ENCODE results near the gene ZSCAN21. TPM values are rescaled to one million over a fixed set of nuclear protein-coding genes. Genes with fewer than 3 reads are reported as not detected.
A peak's percentile ranks its signal among the peaks of the same experiment; 100 is the strongest.

Gene ZSCAN21
- total RNA-seq, 4 donors from 2014 or later = 11.4 to 14.7 (median 12.4) TPM

GRCh38 chr7:100048680-100049079, 894 bp upstream of the ZSCAN21 start:
- DNase-seq (ENCODE audit: low spot score) = no peak
- TF ChIP-seq, protein P1, sequence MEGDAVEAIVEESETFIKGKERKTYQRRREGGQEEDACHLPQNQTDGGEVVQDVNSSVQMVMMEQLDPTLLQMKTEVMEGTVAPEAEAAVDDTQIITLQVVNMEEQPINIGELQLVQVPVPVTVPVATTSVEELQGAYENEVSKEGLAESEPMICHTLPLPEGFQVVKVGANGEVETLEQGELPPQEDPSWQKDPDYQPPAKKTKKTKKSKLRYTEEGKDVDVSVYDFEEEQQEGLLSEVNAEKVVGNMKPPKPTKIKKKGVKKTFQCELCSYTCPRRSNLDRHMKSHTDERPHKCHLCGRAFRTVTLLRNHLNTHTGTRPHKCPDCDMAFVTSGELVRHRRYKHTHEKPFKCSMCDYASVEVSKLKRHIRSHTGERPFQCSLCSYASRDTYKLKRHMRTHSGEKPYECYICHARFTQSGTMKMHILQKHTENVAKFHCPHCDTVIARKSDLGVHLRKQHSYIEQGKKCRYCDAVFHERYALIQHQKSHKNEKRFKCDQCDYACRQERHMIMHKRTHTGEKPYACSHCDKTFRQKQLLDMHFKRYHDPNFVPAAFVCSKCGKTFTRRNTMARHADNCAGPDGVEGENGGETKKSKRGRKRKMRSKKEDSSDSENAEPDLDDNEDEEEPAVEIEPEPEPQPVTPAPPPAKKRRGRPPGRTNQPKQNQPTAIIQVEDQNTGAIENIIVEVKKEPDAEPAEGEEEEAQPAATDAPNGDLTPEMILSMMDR (IDR thresholded peaks at IDR 0.05) = no peak
- no peak for ATAC-seq (ENCODE audit: low FRiP score)

GRCh38 chr7:100051611-100052010, 2.0 kb downstream of the ZSCAN21 start:
- no peak for DNase-seq (ENCODE audit: low spot score)
- ATAC-seq (ENCODE audit: low FRiP score) = no peak
- TF ChIP-seq, protein P1 (IDR thresholded peaks at IDR 0.05) = no peak

DNA sequence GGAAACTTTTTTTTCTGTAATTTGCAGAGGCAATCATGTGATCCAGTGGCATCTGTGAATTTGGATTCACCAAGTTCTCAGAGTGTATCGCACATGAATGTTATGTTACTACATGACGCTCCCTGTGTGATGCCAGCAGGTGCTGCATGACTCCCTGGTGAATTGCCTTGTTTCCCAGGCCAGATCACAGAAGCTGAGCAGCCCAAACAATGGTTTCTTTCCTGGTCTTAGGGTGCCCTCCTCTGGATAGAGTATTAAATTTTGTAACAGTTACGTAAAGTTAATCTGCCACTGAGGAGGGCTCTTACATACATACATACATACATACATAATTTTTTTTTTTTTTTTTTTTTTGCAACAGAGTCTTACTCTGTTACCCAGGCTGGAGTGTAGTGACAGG, 3.6 kb downstream of the ZSCAN21 start:
- TF ChIP-seq, protein P1 (IDR thresholded peaks at IDR 0.05) = no peak
- DNase-seq (ENCODE audit: low spot score) (no peak), ATAC-seq (ENCODE audit: low FRiP score) (peak; percentile 59)

DNA sequence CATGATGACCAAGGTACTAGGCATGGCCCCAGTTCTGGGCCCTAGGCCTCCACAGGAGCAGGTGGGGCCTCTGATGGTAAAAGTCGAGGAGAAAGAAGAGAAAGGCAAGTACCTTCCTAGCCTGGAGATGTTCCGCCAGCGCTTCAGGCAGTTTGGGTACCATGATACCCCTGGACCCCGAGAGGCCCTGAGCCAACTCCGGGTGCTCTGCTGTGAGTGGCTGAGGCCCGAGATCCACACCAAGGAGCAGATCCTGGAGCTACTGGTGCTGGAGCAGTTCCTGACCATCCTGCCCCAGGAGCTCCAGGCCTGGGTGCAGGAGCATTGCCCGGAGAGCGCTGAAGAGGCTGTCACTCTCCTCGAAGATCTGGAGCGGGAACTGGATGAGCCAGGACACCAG, 7.4 kb downstream of the ZSCAN21 start:
- no peak for DNase-seq (ENCODE audit: low spot score)
- ATAC-seq (ENCODE audit: low FRiP score) = no peak
- TF ChIP-seq, protein P1 (IDR thresholded peaks at IDR 0.05) = no peak

- TF ChIP-seq, protein P1 (IDR thresholded peaks at IDR 0.05) = no peak
- DNase-seq (ENCODE audit: low spot score) (no peak), ATAC-seq (ENCODE audit: low FRiP score) (no peak)
Observed at GRCh38 chr7:100059251-100059739, 9.7 kb downstream of the ZSCAN21 start.

DNA sequence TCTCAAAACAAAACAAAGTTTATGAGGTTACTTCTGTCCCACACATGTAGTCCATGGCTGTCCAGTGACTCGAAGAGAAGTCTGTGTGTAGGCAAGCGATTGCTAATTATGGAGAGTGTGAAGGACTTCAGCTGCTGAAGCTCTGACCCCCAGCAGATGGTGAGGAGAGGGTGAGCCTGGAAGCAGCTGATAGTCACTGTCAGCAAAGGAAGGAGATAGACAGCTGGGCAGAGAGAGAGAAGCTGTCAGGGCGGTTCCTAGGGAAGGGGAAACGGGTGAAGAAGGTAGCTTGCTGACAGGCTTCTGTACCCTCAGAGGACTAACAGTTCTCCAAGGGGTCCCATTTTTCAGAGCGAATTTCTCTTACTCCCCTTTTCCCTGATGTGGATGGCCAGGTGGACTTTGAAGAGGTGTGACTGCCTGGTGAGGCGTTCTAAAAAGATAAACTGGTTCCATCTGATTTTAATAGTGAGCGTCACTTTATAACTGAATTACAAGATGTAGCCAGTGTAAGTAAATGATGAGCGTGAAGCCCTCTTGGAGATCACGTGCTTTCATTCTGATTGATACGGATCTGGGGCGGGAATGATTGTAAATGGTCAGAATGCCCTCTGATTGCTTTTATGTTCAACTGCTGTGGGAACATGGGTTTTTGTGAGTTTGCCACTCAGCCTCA, 12.1 kb downstream of the ZSCAN21 start:
- TF ChIP-seq, protein P1 (IDR thresholded peaks at IDR 0.05) = no peak
- no peak for DNase-seq (ENCODE audit: low spot score)
- no peak for ATAC-seq (ENCODE audit: low FRiP score)

DNA sequence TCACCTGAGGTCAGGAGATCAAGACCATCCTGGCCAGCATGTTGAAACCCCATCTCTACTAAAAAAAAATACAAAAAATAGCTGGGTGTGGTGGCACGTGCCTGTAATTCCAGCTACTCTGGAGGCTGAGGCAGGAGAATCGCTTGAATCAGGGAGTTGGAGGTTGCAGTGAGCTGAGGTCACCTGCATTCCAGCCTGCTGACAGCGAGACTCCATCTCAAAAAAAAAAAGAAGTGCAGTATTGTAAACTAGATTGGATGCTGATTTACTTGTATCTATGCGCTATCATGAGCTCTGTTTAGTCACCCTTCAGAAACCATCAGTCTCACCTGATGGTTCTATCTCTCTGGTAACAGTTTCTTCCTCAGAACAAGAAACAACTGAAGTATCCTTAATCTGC, 13.8 kb downstream of the ZSCAN21 start:
- no peak for ATAC-seq (ENCODE audit: low FRiP score)
- TF ChIP-seq, protein P1 (IDR thresholded peaks at IDR 0.05) = no peak
- DNase-seq (ENCODE audit: low spot score) = no peak

Measured in omental fat pad (tissue), 4 donors.